Mononuclear cell (primary cell): ENCODE results near the gene GPRC6A. TPM values are rescaled to one million over a fixed set of nuclear protein-coding genes. Genes with fewer than 3 reads are reported as not detected.
"Not testable (repeated sequence)": the region's sequence is repeated elsewhere in the genome, so short reads cannot be mapped to it uniquely, and the experiment has no call there.

Experiments
- H3K27me3 ChIP-seq: 2 replicates; pipeline ENCODE4 v1.6.0; 2011; ENCODE audit warnings: low read length, control low read depth; ENCODE audit not compliant: insufficient read depth
- H3K4me1 ChIP-seq: 2 replicates; pipeline ENCODE4 v1.5.1; 2011; ENCODE audit warnings: mild to moderate bottlenecking, low read length, control low read depth; ENCODE audit not compliant: insufficient read depth
- H3K4me3 ChIP-seq: 2 replicates; pipeline ENCODE4 v1.5.1; 2011; ENCODE audit warnings: mild to moderate bottlenecking, low read length, moderate library complexity
- H3K9me3 ChIP-seq: 2 replicates; pipeline ENCODE4 v1.5.1; 2011; ENCODE audit warnings: low read depth, mild to moderate bottlenecking, control low read depth, low read length
- total RNA-seq: library from RNA; depleted of rRNA; stranded (reverse); fragments of >200 nt; gene quantifications from one replicate; pipeline ENCODE4 v1.2.3, GENCODE V29; 2012

GPRC6A gene, protein sequence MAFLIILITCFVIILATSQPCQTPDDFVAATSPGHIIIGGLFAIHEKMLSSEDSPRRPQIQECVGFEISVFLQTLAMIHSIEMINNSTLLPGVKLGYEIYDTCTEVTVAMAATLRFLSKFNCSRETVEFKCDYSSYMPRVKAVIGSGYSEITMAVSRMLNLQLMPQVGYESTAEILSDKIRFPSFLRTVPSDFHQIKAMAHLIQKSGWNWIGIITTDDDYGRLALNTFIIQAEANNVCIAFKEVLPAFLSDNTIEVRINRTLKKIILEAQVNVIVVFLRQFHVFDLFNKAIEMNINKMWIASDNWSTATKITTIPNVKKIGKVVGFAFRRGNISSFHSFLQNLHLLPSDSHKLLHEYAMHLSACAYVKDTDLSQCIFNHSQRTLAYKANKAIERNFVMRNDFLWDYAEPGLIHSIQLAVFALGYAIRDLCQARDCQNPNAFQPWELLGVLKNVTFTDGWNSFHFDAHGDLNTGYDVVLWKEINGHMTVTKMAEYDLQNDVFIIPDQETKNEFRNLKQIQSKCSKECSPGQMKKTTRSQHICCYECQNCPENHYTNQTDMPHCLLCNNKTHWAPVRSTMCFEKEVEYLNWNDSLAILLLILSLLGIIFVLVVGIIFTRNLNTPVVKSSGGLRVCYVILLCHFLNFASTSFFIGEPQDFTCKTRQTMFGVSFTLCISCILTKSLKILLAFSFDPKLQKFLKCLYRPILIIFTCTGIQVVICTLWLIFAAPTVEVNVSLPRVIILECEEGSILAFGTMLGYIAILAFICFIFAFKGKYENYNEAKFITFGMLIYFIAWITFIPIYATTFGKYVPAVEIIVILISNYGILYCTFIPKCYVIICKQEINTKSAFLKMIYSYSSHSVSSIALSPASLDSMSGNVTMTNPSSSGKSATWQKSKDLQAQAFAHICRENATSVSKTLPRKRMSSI
- not detected for total RNA-seq

GRCh38 chr6:116828983-116829382 is at the start of gene GPRC6A:
Gene GPRC6A (minus strand): TSS chr6:116829083. CDS start chr6:116829013, 70 bp downstream.
- Histone ChIP-seq H3K4me1 (no peaks in the 10 kb centered on the region), H3K9me3 (no peaks in the 10 kb centered on the region), H3K4me3 (no peak within 1 kb of the TSS)

DNA sequence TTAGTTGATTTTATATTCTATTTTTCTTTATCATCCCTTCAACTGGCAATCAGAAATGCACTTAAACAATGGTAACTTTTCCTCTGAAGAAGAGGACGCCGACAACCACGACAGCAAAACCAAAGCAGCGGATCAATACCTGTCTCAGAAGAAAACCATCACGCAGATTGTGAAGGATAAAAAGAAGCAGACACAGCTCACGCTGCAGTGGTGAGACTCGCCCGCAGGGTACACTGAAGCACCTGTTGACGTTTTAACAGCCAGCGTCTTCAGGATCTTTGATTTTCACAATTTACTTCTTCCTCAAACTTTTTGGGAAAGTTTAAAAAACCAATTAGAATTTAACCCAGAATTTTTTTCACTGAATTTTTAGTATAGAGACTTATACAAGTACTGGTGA is 48.9 kb upstream of the GPRC6A start:
- H3K27me3 ChIP-seq, result peaks cover 35% of the 10 kb centered on the region
- H3K4me3 ChIP-seq, result no peak overlapping the region
- H3K9me3 ChIP-seq, result no peaks in the 10 kb centered on the region

More at GRCh38 chr6:116828983-116829382, at the start of gene GPRC6A:
- H3K27me3 ChIP-seq, result no peaks in the 10 kb centered on the region

DNA sequence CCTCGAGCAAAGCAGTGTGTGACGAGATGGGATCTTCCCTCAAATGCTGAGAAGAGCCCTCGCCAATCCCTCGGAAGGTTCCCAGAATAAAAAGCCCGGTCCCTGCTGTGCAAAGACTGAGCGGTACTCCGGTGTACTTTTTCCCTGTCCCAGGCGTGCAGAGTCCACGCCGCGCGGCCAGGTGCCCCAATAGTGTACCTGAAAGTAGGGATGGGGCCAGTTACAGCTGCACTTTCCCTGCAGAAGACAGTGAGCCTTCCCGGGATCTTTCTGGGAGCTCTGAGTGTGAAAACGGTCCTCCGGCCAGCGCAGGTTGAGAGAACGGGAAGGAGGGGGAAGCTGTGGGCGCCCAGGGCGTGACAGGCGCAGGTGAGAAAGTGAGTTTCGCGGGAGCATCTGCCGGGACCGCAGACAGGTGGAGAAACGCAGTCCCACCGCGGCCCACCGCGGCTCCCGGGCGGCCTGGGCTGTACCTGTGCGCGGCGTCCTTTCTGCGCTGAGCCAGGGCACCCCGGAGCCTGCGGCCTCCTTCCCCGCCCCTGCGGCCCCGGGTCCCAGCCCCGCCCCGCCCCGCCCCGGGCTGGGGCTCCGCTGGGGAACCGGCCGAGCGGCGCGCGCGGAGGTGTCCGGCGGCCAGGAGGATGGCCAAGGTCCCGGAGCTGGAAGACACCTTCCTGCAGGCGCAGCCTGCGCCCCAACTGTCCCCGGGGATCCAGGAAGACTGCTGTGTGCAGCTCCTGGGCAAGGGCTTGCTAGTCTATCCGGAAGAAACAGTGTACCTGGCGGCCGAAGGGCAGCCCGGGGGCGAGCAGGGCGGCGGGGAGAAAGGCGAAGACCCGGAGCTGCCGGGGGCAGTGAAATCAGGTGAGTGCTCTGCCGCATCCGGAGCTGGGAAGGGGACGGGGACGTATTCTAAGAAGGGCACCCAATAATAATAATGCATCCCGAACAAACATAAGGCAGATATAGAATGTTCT is 48.0 kb upstream of the GPRC6A start, which contains the start of gene RFX6:
Gene RFX6 (plus strand): TSS at position 608 of the 977 bp plus-strand sequence. CDS start 34 bp downstream, at position 642.
- Histone ChIP-seq H3K27me3 (peaks cover 35% of the 10 kb centered on the region), H3K4me3 (no peak within 1 kb of the TSS), H3K9me3 (no peaks in the 10 kb centered on the region), H3K4me1 (no peaks in the 10 kb centered on the region)

More for the DNA sequence above, 48.9 kb upstream of the GPRC6A start:
- H3K4me1 ChIP-seq, result no peaks in the 10 kb centered on the region

- Histone ChIP-seq H3K9me3 (no peaks in the 10 kb centered on the region), H3K4me1 (no peaks in the 10 kb centered on the region), H3K27me3 (peaks cover 35% of the 10 kb centered on the region), H3K4me3 (no peak overlapping the region)
Measured at GRCh38 chr6:116876107-116876506, 47.2 kb upstream of the GPRC6A start.

GRCh38 chr6:116872771-116873170 is 43.9 kb upstream of the GPRC6A start:
- no peak overlapping the region for H3K4me3 ChIP-seq
- H3K27me3 ChIP-seq, result peaks cover 23% of the 10 kb centered on the region
- no peaks in the 10 kb centered on the region for H3K4me1 ChIP-seq
- H3K9me3 ChIP-seq, result no peaks in the 10 kb centered on the region

DNA sequence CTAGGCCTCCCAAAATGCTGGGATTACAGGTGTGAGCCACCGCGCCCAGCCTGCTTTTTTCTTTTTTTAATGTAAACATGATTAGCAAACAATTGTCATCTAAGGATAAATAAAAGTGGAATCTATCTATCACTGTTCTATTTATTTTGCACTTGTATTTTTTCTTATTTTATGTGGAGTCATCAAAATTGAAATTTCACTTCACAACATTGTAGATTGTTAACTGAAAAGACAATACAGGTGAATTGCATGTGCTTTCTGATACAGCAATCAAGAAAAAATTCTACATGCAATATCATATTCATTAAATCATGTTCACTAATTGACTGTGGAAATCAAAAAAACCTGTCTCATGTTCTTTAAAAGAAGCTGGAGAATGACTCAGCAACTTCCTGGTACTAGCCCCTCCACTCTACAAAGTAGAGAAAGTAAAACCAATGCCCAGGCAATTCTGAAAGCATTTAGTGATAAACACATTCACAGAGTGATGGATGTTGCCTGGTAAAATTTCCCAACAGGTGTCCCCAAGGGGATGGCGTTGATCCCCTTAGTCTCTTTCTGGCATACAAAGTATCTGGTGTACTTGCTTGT is 37.5 kb upstream of the GPRC6A start:
- Histone ChIP-seq H3K4me1 (no peaks in the 10 kb centered on the region), H3K27me3 (no peaks in the 10 kb centered on the region), H3K9me3 (no peaks in the 10 kb centered on the region), H3K4me3 (no peak overlapping the region)

- H3K9me3 ChIP-seq, result peaks cover 17% of the 10 kb centered on the region
Measured at GRCh38 chr6:116859264-116859663, 30.4 kb upstream of the GPRC6A start.

GRCh38 chr6:116858060-116858459 is 29.2 kb upstream of the GPRC6A start:
- no peaks in the 10 kb centered on the region for H3K4me1 ChIP-seq
- H3K4me3 ChIP-seq, result no peak overlapping the region
- H3K9me3 ChIP-seq, result peaks cover 17% of the 10 kb centered on the region
- H3K27me3 ChIP-seq, result no peaks in the 10 kb centered on the region

More at GRCh38 chr6:116859264-116859663, 30.4 kb upstream of the GPRC6A start:
- Histone ChIP-seq H3K4me1 (no peaks in the 10 kb centered on the region), H3K27me3 (no peaks in the 10 kb centered on the region), H3K4me3 (no peak overlapping the region)

DNA sequence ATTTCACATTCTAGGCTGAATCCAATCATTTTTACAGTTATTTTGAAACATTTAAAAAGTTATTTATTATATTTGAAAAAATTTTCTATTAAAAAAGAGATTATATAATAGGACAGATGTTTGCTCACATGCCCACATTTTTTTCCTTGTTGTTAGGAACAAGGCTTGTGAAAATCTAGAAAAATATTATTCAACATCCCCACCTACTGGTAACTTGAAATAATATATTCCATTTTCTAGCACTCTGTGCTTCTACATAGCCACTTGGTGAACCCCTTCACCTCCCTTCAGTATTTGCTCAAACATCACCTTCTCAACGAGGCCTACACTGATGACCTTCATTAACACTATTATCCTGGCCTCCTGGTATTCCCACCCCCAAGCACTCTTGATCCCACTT is 18.3 kb upstream of the GPRC6A start:
- no peaks in the 10 kb centered on the region for H3K4me1 ChIP-seq
- no peak overlapping the region for H3K4me3 ChIP-seq
- no peaks in the 10 kb centered on the region for H3K27me3 ChIP-seq
- H3K9me3 ChIP-seq, result no peaks in the 10 kb centered on the region

DNA sequence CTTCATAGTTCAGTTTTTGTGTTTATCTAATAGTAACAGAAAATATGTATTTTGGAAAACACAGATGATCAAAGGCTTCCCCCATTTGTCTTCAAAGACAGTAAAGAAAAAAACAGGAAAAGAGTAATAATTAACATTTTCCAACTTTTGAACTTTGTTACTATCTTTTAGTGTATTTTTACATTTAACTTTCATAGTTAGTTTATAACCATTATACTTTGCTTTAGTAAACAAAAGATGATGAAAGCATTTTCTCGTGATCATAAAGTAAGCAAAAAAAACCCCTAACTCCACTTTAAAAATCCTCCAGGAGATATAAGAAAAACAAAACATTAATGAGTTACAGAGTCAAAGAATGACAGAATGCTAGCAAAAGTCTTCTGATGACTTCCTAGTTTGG is 13.6 kb upstream of the GPRC6A start:
- H3K27me3 ChIP-seq, result no peaks in the 10 kb centered on the region
- no peak overlapping the region for H3K4me3 ChIP-seq
- H3K9me3 ChIP-seq, result no peaks in the 10 kb centered on the region
- no peaks in the 10 kb centered on the region for H3K4me1 ChIP-seq

DNA sequence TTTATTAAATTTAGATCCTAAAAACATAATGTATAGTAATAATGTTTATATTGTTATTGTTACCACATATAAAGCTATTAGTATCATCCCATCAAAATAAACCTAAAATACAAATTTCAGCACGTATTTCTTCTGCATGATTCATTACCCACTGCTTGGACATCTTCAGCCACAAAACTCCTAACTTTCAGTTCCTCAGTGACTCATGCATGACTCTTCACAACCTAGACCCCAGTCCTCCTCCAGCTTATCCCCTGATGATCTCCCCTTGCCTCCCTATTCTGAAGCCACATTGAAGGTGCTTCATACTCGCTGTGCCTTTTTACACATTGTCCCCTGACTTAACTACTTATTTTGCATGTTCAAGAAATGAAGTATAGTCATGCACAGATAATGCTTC is 11.2 kb upstream of the GPRC6A start:
- no peaks in the 10 kb centered on the region for H3K27me3 ChIP-seq
- H3K9me3 ChIP-seq, result no peaks in the 10 kb centered on the region
- no peaks in the 10 kb centered on the region for H3K4me1 ChIP-seq
- no peak overlapping the region for H3K4me3 ChIP-seq

DNA sequence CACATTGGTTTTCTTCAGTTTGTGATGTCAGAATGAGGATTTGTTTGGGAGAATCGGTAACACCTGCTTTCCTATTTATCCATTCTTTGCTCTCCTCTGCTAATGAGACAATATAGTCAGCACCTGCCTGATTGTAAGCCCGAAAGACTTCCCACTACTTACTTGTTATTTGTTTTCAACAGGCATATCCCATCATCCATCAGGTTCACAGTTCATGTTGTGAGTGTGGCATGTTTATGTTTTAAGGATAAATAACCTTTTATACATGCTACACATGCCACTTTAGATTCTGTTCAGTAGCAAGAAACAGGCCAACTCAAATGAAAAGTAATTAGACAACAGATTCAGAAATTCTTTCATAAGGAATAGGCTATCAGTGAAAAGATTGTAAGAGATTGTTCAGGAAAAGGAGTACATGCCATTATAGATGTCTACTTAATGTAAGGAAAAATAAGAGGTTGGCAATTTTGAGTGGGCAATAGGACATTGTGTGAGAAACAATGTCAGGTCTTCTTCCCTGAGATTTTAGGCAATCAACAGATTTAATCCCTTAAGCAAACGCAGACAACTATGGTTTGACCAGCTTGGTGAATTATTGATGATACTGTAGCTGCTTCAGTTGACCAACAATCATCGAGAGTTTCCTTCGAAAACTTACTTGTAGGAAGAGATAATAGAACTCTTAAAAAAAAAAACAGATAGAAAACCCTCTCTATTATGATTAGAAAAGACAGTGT is 7.9 kb upstream of the GPRC6A start:
- H3K27me3 ChIP-seq, result no peaks in the 10 kb centered on the region
- no peaks in the 10 kb centered on the region for H3K4me1 ChIP-seq
- no peak overlapping the region for H3K4me3 ChIP-seq
- no peaks in the 10 kb centered on the region for H3K9me3 ChIP-seq

DNA sequence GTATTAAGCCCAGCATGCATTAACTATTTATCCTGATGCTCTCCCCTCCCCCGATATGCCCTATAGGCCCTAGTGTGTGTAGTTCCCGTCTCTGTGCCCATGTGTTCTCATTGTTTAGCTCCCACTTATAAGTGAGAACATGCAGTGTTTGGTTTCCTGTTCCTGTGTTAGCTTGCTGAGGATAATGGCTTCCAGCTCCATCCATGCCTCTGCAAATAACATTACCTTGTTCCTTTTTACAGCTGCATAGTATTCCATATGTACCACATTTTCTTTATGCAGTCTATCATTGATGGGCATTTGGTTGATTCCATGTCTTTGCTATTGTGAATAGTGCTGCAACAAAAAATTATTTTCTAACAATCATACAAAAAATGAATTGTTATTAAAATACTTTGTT is 5.6 kb upstream of the GPRC6A start:
- not testable (repeated sequence) for H3K27me3 ChIP-seq, H3K4me1 ChIP-seq, H3K4me3 ChIP-seq, H3K9me3 ChIP-seq
